ENCODE results near the gene TRPV3.

- TF ChIP-seq CTCF (IDR thresholded peaks at IDR 0.05; ENCODE audit: low read length) (no peak), EZH2 (IDR thresholded peaks at IDR 0.05; ENCODE audit: borderline replicate concordance, low read length) (no peak)
Observed at GRCh38 chr17:3510090-3510489, 47.5 kb downstream of the TRPV3 start.
